CMK (cell line): Measurements from ENCODE around the gene LMAN1L.

ENCODE experiments used
- DNase-seq: peaks from one replicate; pipeline ENCODE4 v3.0.0-alpha.2; 2010; ENCODE audit warnings: low read depth

LMAN1L gene

GRCh38 chr15:74816624-74817369 lies 4.2 kb downstream of the LMAN1L start:
- no peak for DNase-seq

- no peak for DNase-seq
These were observed 4.7 kb downstream of the LMAN1L start for GRCh38 chr15:74817370-74817737.

GRCh38 chr15:74820056-74820455 lies 7.4 kb downstream of the LMAN1L start:
- no peak for DNase-seq

- DNase-seq = no peak
These were observed 8.6 kb downstream of the LMAN1L start for GRCh38 chr15:74821091-74821789.

- no peak for DNase-seq
These were observed 9.1 kb downstream of the LMAN1L start for GRCh38 chr15:74821790-74822158.

GRCh38 chr15:74822233-74822632 lies 9.6 kb downstream of the LMAN1L start:
- no peak for DNase-seq

GRCh38 chr15:74823324-74823723 lies 10.7 kb downstream of the LMAN1L start:
- no peak for DNase-seq

- no peak for DNase-seq
These were observed 12.3 kb downstream of the LMAN1L start for GRCh38 chr15:74824976-74825375.

GRCh38 chr15:74825866-74826265 lies 13.2 kb downstream of the LMAN1L start:
- no peak for DNase-seq

- DNase-seq = no peak
These were observed 13.8 kb downstream of the LMAN1L start, which contains the start of gene CPLX3 for GRCh38 chr15:74826364-74826819. TSS of gene CPLX3 (plus strand) at chr15:74826627. CDS start at chr15:74826704, 77 bp downstream.

GRCh38 chr15:74826921-74827320 lies 14.3 kb downstream of the LMAN1L start:
- DNase-seq = no peak

GRCh38 chr15:74827614-74828013 lies 15.0 kb downstream of the LMAN1L start:
- DNase-seq = no peak

- DNase-seq = no peak
These were observed 16.2 kb downstream of the LMAN1L start for GRCh38 chr15:74828835-74829234.

GRCh38 chr15:74829486-74829885 lies 16.9 kb downstream of the LMAN1L start:
- DNase-seq = no peak

GRCh38 chr15:74829991-74830390 lies 17.4 kb downstream of the LMAN1L start:
- DNase-seq = no peak

GRCh38 chr15:74830868-74831267 lies 18.2 kb downstream of the LMAN1L start:
- DNase-seq = no peak

- DNase-seq = no peak
These were observed 19.3 kb downstream of the LMAN1L start for GRCh38 chr15:74831813-74832495.

- no peak for DNase-seq
These were observed 20.2 kb downstream of the LMAN1L start for GRCh38 chr15:74832826-74833225.

GRCh38 chr15:74833376-74834107 lies 20.9 kb downstream of the LMAN1L start:
- DNase-seq = no peak

GRCh38 chr15:74835312-74835823 lies 22.7 kb downstream of the LMAN1L start:
- no peak for DNase-seq

GRCh38 chr15:74836846-74837245 lies 24.2 kb downstream of the LMAN1L start:
- no peak for DNase-seq
